ENCODE measurements around the gene NRG3.

GRCh38 chr10:82472406-82473335, 597.7 kb downstream of the NRG3 start:
- TF ChIP-seq CTCF (IDR thresholded peaks at IDR 0.05; ENCODE audit: low read length) (no peak), EZH2 (IDR thresholded peaks at IDR 0.05; ENCODE audit: borderline replicate concordance, low read length) (no peak)
